H9 (cell line): ENCODE results near the gene PI3. TPM values are rescaled to one million over a fixed set of nuclear protein-coding genes. Genes with fewer than 3 reads are reported as not detected.

Experiments used
- DNase-seq: peaks from one replicate; pipeline ENCODE4 v3.0.0-alpha.2; 2017
- H2AFZ ChIP-seq: one replicate; pipeline ENCODE4 v1.6.1; 2013; ENCODE audit warnings: mild to moderate bottlenecking, low read length, control low read depth, moderate library complexity
- H2AK5ac ChIP-seq: 2 replicates; pipeline ENCODE4 v1.6.1; 2013; ENCODE audit warnings: low read length, control low read depth, mixed read lengths; ENCODE audit not compliant: insufficient read length
- H2BK120ac ChIP-seq: one replicate; pipeline ENCODE4 v1.6.1; 2013; ENCODE audit warnings: low read depth, mild to moderate bottlenecking, low read length, control low read depth, inconsistent platforms; ENCODE audit not compliant: poor library complexity, severe bottlenecking
- H2BK12ac ChIP-seq: 2 replicates; pipeline ENCODE4 v1.6.1; 2013; ENCODE audit warnings: low read length, control low read depth, mixed read lengths, low read depth; ENCODE audit not compliant: insufficient read length
- H2BK15ac ChIP-seq: 2 replicates; pipeline ENCODE4 v1.6.1; 2013; ENCODE audit warnings: low read depth, low read length, control low read depth
- H2BK20ac ChIP-seq: one replicate; pipeline ENCODE4 v1.6.1; 2013; ENCODE audit warnings: low read depth, mild to moderate bottlenecking, low read length, control low read depth, inconsistent platforms; ENCODE audit not compliant: poor library complexity, severe bottlenecking
- H2BK5ac ChIP-seq: 2 replicates; pipeline ENCODE4 v1.6.1; 2013; ENCODE audit warnings: low read length, control low read depth, mixed read lengths; ENCODE audit not compliant: insufficient read length
- H3K14ac ChIP-seq: 2 replicates; pipeline ENCODE4 v1.6.1; 2013; ENCODE audit warnings: low read length, control low read depth; ENCODE audit not compliant: insufficient read depth
- H3K18ac ChIP-seq: 2 replicates; pipeline ENCODE4 v1.6.1; 2013; ENCODE audit warnings: low read depth, mild to moderate bottlenecking, mixed read lengths, low read length, control low read depth; ENCODE audit not compliant: insufficient read length
- H3K23ac ChIP-seq: 2 replicates; pipeline ENCODE4 v1.6.1; 2013; ENCODE audit warnings: low read length, control low read depth, mixed read lengths, low read depth; ENCODE audit not compliant: insufficient read length
- H3K23me2 ChIP-seq: 2 replicates; pipeline ENCODE4 v1.6.1; 2013; ENCODE audit warnings: low read depth, mild to moderate bottlenecking, mixed read lengths, low read length, control low read depth; ENCODE audit not compliant: insufficient read length, poor library complexity, severe bottlenecking
- H3K27ac ChIP-seq: 2 replicates; pipeline ENCODE4 v1.5.1; 2013; ENCODE audit warnings: low read length, control low read depth, mixed read lengths, low read depth; ENCODE audit not compliant: insufficient read length
- H3K27me3 ChIP-seq: 2 replicates; pipeline ENCODE4 v1.6.1; 2013; ENCODE audit warnings: low read length, control low read depth, inconsistent platforms; ENCODE audit not compliant: insufficient read depth
- H3K4ac ChIP-seq: 2 replicates; pipeline ENCODE4 v1.6.1; 2013; ENCODE audit warnings: low read depth, mild to moderate bottlenecking, control low read depth, inconsistent platforms, low read length, moderate library complexity
- H3K4me1 ChIP-seq: 2 replicates; pipeline ENCODE4 v1.6.1; 2013; ENCODE audit warnings: low read length, control low read depth, inconsistent platforms; ENCODE audit not compliant: insufficient read depth
- H3K4me2 ChIP-seq: 2 replicates; pipeline ENCODE4 v1.6.1; 2013; ENCODE audit warnings: low read length, control low read depth, mixed read lengths; ENCODE audit not compliant: insufficient read length, insufficient read depth
- H3K56ac ChIP-seq: 2 replicates; pipeline ENCODE4 v1.6.1; 2013; ENCODE audit warnings: low read depth, mild to moderate bottlenecking, mixed read lengths, low read length, control low read depth; ENCODE audit not compliant: insufficient read length
- H3K79me1 ChIP-seq: 2 replicates; pipeline ENCODE4 v1.6.1; 2013; ENCODE audit warnings: low read depth, mild to moderate bottlenecking, moderate library complexity, low read length, control low read depth, inconsistent platforms; ENCODE audit not compliant: insufficient read depth, poor library complexity, severe bottlenecking
- H3K79me2 ChIP-seq: 2 replicates; pipeline ENCODE4 v1.6.1; 2013; ENCODE audit warnings: low read length, control low read depth, inconsistent platforms; ENCODE audit not compliant: insufficient read depth
- H3K9ac ChIP-seq: 2 replicates; pipeline ENCODE4 v1.6.1; 2013; ENCODE audit warnings: low read length, control low read depth, mixed read lengths; ENCODE audit not compliant: insufficient read length; ENCODE audit errors: extremely low read depth
- H3K9me3 ChIP-seq: one replicate; pipeline ENCODE4 v1.6.1; 2013; ENCODE audit warnings: low read depth, low read length, inconsistent platforms; ENCODE audit not compliant: control insufficient read depth
- H3T11ph ChIP-seq: one replicate; pipeline ENCODE4 v1.6.1; 2013; ENCODE audit warnings: mild to moderate bottlenecking, low read length, control low read depth, inconsistent platforms
- H4K20me1 ChIP-seq: one replicate; pipeline ENCODE4 v1.6.1; 2013; ENCODE audit not compliant: control insufficient read depth, insufficient read length, insufficient read depth
- H4K5ac ChIP-seq: 2 replicates; pipeline ENCODE4 v1.6.1; 2013; ENCODE audit warnings: low read depth, mild to moderate bottlenecking, mixed read lengths, low read length, control low read depth; ENCODE audit not compliant: insufficient read length
- H4K8ac ChIP-seq: replicated peaks from 2 replicates; pipeline ENCODE4 v1.6.1; 2013; ENCODE audit warnings: low read length, control low read depth, mixed read lengths, low read depth; ENCODE audit not compliant: insufficient read length
- H4K91ac ChIP-seq: 2 replicates; pipeline ENCODE4 v1.6.1; 2013; ENCODE audit warnings: low read depth, mild to moderate bottlenecking, moderate library complexity, mixed read lengths, low read length, control low read depth; ENCODE audit not compliant: insufficient read length
- H3K27ac Mint-ChIP-seq, 3 experiments: 2 replicates in 2 of 3; 3 replicates in 1 of 3; pipeline ENCODE4 v1.8.0; 2020 to 2021; ENCODE audit warnings: mixed read lengths in 3 of 3, mild to moderate bottlenecking in 1 of 3, moderate library complexity in 1 of 3
- H3K27me3 Mint-ChIP-seq: 2 replicates; pipeline ENCODE4 v1.8.0; 2021; ENCODE audit warnings: low read depth, mild to moderate bottlenecking, moderate library complexity, mixed read lengths
- H3K36me3 Mint-ChIP-seq, 3 experiments: 2 replicates in 2 of 3; 3 replicates in 1 of 3; pipeline ENCODE4 v1.8.0; 2020 to 2021; ENCODE audit warnings: low read depth in 3 of 3, mixed read lengths in 3 of 3; ENCODE audit not compliant: insufficient read depth in 1 of 3
- H3K4me1 Mint-ChIP-seq, 2 experiments: 2 replicates each; pipeline ENCODE4 v1.8.0; 2020; ENCODE audit warnings: mixed read lengths in 2 of 2
- H3K4me3 Mint-ChIP-seq, 2 experiments: 2 replicates in 1 of 2; 3 replicates in 1 of 2; pipeline ENCODE4 v1.8.0; 2020 to 2021; ENCODE audit warnings: mild to moderate bottlenecking in 2 of 2, mixed read lengths in 2 of 2, moderate library complexity in 1 of 2
- H3K9me3 Mint-ChIP-seq, 2 experiments: 2 replicates in 1 of 2; 3 replicates in 1 of 2; pipeline ENCODE4 v1.8.0; 2020; ENCODE audit warnings: mild to moderate bottlenecking in 2 of 2, mixed read lengths in 2 of 2, moderate library complexity in 1 of 2
- CTCF ChIP-seq: fragments of 200-600 bp; sonication (generic); conservative IDR thresholded peaks from 3 replicates; pipeline ENCODE4 v1.8.0; 2021; ENCODE audit warnings: antibody characterized with exemption, mild to moderate bottlenecking
- WGBS: extraction: QIAGEN DNeasy Blood & Tissue Kit; methylation state at CpG from one replicate; pipeline ENCODE4 v1.1.7; 2013; ENCODE audit warnings: missing lambda C conversion rate, low lambda C conversion rate, mixed read lengths; ENCODE audit not compliant: insufficient read length; ENCODE audit errors: extremely low coverage; 5-methylcytosine and 5-hydroxymethylcytosine counted together
- total RNA-seq: library from RNA; stranded (reverse); gene quantifications from 2 replicates; pipeline ENCODE4 v1.2.1, GENCODE V29; 2021

Gene PI3
- total RNA-seq, 1 experiment from 2014 or later: not detected

GRCh38 chr20:45152405-45152804 is 22.3 kb upstream of the PI3 start:
- H3K9me3 Mint-ChIP-seq: peaks cover 4 to 14% of the 10 kb centered on the region in 2 experiments
- no peak for DNase-seq
- Histone ChIP-seq H3K4me1 (no peaks in the 10 kb centered on the region), H3T11ph (no peak overlapping the region), H3K23me2 (no peaks in the 10 kb centered on the region), H4K8ac (no peak overlapping the region), H2BK120ac (no peak overlapping the region), H4K5ac (no peak overlapping the region), H3K18ac (no peak overlapping the region), H3K27me3 (no peaks in the 10 kb centered on the region), H2BK12ac (no peak overlapping the region), H2AK5ac (no peak overlapping the region), H3K14ac (no peak overlapping the region), H3K9ac (no peak overlapping the region), H2BK20ac (no peak overlapping the region), H4K91ac (no peak overlapping the region), H3K9me3 (no peaks in the 10 kb centered on the region), H3K79me2 (no peaks in the 10 kb centered on the region), H3K27ac (no peak overlapping the region), H3K4me2 (no peak overlapping the region), H3K56ac (no peak overlapping the region), H4K20me1 (no peaks in the 10 kb centered on the region), H3K79me1 (no peaks in the 10 kb centered on the region), H2BK15ac (no peak overlapping the region), H2BK5ac (no peak overlapping the region), H2AFZ (no peak overlapping the region), H3K4ac (no peak overlapping the region), H3K23ac (no peak overlapping the region)
- H3K4me1 Mint-ChIP-seq: no peaks in the 10 kb centered on the region
- no peak for TF ChIP-seq CTCF
- H3K36me3 Mint-ChIP-seq: no peaks in the 10 kb centered on the region; a peak in 1 of 7 replicates
- peaks cover 19% of the 10 kb centered on the region for H3K27me3 Mint-ChIP-seq
- H3K4me3 Mint-ChIP-seq: no peak overlapping the region
- no peak overlapping the region for H3K27ac Mint-ChIP-seq
- no CpG with 5 or more reads among the region's 2 CpGs for WGBS
